ENCODE measurements around the gene MMP15.
A peak's percentile ranks its signal among the peaks of the same experiment; 100 is the strongest.

Gene MMP15

GRCh38 chr16:58019866-58020538, 5.6 kb upstream of the MMP15 start:
- DNase-seq: no peak

GRCh38 chr16:58020628-58021521, 4.7 kb upstream of the MMP15 start:
- DNase-seq: peak; percentile 29

DNA sequence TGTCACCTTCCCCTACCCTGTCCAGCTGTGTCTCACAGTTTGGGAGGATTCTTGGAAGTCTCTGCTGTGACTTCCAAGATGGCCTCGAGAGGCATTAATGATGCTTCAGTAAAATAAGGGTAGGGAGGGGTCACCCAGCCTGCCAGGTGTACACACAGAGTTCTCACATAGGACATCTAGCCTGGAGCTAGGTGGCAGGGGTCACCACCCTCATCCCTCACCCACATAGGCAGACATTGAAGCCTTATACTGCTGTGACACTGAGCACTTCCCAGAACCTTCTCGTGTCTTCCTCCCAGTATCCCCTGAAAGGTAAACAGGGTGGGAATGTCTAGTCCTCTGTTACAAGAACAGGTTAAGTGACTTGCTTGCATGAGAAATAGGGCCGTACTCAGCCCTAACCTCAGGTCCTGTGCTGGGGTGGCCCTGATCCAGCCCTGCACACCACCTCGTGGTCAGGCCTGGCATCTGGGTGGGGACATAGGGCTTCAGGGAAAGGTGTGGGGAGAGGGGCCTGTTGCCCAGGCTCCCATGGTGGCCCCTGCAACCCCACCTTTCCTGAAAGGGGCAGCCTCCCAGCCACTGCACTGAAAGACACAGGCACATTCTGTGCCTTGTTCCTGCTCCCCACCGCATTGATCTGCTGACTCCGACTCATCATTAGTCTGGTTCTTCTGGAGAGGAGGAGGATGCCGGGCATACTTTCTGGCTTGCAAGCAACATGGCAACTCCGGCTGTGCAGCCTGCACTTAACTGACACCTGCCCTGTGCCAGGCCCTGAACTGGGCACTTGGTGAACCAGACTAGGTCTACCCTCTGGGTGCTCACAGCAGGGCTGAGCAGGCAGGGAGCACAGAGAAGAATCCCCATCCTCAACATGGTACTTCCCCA, 3.6 kb upstream of the MMP15 start:
- no peak for DNase-seq

- no peak for DNase-seq
These were observed 2.8 kb upstream of the MMP15 start for GRCh38 chr16:58022601-58023371.

- DNase-seq: peak; percentile 16
These were observed 836 bp upstream of the MMP15 start for GRCh38 chr16:58024486-58025350.

DNA sequence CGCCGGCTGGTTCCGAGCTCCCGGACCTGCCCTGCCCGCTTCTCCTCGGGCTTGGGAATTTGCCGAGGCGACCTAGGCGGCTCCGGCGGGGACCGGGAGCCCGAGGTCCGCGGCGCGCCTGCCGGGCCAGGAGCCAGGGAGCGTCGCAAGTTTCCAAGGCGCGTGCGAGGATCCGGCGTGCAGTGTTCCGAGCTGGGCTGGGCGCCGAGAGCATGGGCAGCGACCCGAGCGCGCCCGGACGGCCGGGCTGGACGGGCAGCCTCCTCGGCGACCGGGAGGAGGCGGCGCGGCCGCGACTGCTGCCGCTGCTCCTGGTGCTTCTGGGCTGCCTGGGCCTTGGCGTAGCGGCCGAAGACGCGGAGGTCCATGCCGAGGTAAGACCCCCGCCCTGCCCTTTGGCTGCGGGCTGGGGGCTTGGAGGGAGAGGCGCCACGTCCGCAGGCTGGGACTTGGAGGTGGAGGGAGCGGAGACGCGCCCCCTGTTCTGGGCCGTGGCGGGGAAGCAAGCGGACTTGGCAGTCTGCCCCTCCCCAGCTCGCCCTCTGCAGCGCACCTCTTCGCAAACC, 668 bp downstream of the MMP15 start:
- DNase-seq: peak; percentile 37

DNA sequence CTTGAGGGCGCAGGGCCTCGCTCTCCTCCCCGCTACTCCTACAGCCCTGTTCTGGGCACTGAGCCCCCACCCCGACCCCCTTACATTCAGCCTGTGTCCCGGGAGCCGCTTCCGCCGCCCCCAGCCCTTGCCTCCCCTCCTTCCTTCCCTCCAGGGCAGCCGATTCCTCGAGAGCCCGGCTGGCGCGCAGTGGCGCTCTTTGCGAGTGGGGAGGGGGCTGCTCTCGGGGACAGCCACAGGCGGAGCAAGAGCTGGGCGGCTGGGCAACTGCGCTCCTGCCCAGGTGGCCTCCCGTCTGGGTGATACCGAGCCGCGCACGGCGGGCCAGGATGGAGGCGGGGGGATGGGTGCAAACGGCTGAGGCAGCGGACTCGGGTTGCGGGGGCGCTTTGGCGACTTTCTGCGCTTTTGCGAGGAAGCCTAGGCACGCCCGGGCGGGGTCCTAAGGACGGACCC, 1.2 kb downstream of the MMP15 start:
- DNase-seq: no peak

- no peak for DNase-seq
These were observed 1.8 kb downstream of the MMP15 start for GRCh38 chr16:58027161-58027915.

DNA sequence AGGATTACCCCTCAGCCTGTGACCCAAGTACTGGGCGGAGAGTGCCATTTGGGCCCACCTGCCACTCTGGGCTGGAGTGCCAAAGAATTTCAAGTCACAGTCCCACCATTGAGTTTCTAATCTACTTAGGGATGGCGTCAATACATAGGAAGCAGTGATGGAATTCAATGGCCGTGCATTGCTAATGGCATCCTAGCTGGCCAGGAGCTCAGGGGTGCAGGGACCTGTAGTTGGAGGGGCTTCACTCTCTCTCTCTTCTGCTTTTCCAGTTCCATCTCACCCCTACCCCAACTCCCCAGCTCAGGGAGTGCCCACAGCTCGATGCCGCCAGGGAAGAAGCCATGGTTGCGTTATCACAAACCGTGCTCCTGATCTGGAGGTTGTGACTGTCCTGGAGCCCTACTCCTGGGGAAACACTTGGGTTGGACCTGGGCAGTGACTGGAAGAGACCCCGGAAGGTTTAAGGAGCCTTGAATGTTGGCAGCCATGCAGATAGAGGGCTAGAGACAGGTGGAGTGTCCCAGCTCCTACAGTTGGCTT, 2.4 kb downstream of the MMP15 start:
- DNase-seq: no peak

DNA sequence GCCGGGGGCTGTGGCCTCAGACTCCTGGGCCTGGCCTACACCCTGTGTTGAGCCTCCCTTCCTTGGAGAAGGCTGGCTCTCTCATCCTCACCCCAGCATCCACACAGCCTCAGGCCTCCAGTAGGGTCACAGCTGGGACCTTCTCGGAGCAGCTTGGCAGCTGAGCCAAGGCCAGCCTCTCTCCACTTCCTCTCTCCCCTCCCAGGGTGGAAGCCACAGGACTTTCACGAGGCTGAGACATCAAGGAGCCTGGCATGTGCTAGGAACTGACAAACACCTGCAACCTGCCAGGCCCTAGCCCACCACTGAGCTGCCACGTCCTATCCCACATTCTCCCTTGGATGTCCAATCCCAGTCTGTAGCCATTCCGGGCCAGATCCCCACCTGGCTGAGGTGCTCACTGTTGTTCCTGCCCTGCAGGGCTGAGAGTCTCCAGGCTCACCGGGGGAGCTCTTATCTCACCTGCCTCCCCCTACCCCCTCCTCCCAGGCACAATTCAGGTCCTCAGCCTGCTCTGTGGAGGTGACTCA, 3.1 kb downstream of the MMP15 start:
- no peak for DNase-seq

GRCh38 chr16:58029410-58029809, 3.9 kb downstream of the MMP15 start:
- no peak for DNase-seq

DNA sequence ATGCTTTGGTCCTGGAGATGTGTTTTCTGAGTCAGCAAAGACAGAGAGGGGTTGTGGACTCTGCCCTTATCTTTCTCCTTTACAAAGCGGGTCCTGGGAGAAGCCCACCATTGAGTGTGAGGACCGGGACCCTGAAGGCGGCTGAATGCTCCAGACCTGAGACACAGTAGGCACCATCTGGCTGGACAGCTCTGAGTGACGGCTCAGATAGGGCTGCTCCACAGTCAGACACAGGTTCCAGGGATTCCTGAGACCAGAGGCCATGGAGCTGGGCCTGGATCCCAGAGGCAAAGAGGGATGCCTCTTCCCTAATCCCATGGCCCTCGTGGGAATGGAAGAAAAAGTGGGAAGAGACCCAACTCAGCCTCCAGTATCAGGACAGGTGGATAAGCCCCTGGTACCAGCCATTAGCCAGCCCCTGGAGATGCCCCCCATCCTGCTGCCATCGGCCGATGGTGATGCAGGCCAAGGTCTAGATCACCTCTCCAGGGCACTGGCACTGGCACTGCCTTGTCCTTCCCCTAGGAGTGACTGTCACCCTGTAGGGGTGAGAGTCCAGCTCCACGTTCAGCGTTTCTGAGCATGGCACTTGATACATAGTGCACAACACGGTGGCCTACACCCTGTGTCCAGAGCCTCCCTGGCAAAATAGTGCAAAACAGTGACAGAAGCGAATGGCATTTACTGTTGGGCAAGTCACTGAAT, 4.7 kb downstream of the MMP15 start:
- DNase-seq: no peak

DNA sequence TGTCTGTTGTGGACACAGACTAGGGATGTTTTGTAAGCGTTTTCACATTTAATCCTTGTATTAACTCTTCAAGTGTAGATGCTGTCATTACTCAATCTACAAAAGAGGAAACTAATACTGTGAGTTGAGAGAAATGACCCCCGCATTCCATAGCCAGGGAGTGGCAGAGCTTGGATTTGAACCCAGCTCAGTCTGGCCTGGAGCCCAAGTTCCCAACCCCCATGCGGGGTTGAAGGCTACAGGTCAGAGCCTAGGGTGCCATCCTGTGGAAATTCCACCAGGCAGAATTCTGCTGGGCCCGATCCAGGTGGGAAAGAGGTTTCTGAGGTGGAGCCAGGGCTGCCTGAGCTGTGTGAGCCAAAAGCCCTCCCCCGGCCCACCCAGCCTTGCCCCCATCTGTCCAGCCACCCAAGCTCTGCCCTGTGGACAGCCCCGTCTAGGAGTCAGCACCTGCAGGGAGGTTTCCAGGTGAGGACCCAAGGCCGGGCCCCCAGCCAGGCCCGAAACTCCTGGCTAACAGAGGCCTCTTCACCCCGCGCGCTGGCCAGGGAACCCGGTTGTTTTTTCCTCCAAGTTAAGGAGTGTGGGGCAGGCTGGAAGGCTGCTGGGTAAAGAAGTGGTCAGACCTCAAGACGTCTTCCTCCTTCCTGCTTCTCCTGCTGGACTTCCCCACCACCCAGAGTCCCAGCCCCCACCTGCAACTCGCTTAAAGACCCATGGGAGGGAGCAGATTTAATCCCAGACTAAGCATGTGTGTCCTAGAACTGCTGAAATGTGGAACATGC, 5.7 kb downstream of the MMP15 start:
- DNase-seq: no peak

- DNase-seq: no peak
These were observed 7.2 kb downstream of the MMP15 start for GRCh38 chr16:58032710-58033293.

GRCh38 chr16:58034128-58034685, 8.7 kb downstream of the MMP15 start:
- DNase-seq: no peak

GRCh38 chr16:58034774-58035173, 9.2 kb downstream of the MMP15 start:
- no peak for DNase-seq
